ENCODE results near the gene ACY1.

ACY1 gene

GRCh38 chr3:51958603-51959521 lies 24.5 kb upstream of the ACY1 start:
- DNase-seq (ENCODE audit: low read depth): no peak
- H3K4me3 ChIP-seq (ENCODE audit: control insufficient read depth, low read depth, low read length): no peak overlapping the region
- no peak for TF ChIP-seq CTCF (IDR thresholded peaks at IDR 0.05; ENCODE audit: control insufficient read depth, insufficient read depth, low read depth, low read length, missing control alignments)

- H3K4me3 ChIP-seq (ENCODE audit: control insufficient read depth, low read depth, low read length): no peak overlapping the region
- DNase-seq (ENCODE audit: low read depth): no peak
- no peak for TF ChIP-seq CTCF (IDR thresholded peaks at IDR 0.05; ENCODE audit: control insufficient read depth, insufficient read depth, low read depth, low read length, missing control alignments)
Observed at GRCh38 chr3:51959651-51960050, 23.7 kb upstream of the ACY1 start.

- DNase-seq (ENCODE audit: low read depth): no peak
- TF ChIP-seq CTCF (IDR thresholded peaks at IDR 0.05; ENCODE audit: control insufficient read depth, insufficient read depth, low read depth, low read length, missing control alignments): no peak
- no peak overlapping the region for H3K4me3 ChIP-seq (ENCODE audit: control insufficient read depth, low read depth, low read length)
Observed at GRCh38 chr3:51960386-51960785, 22.9 kb upstream of the ACY1 start.

GRCh38 chr3:51961011-51961410 lies 22.3 kb upstream of the ACY1 start:
- no peak for TF ChIP-seq CTCF (IDR thresholded peaks at IDR 0.05; ENCODE audit: control insufficient read depth, insufficient read depth, low read depth, low read length, missing control alignments)
- DNase-seq (ENCODE audit: low read depth): no peak

GRCh38 chr3:51961602-51962569 lies 21.4 kb upstream of the ACY1 start:
- no peak for DNase-seq (ENCODE audit: low read depth)
- H3K4me3 ChIP-seq (ENCODE audit: control insufficient read depth, low read depth, low read length): no peak overlapping the region
- no peak for TF ChIP-seq CTCF (IDR thresholded peaks at IDR 0.05; ENCODE audit: control insufficient read depth, insufficient read depth, low read depth, low read length, missing control alignments)

More at GRCh38 chr3:51961011-51961410, 22.3 kb upstream of the ACY1 start:
- no peak overlapping the region for H3K4me3 ChIP-seq (ENCODE audit: control insufficient read depth, low read depth, low read length)

GRCh38 chr3:51962854-51963530 lies 20.3 kb upstream of the ACY1 start:
- DNase-seq (ENCODE audit: low read depth): no peak
- no peak for TF ChIP-seq CTCF (IDR thresholded peaks at IDR 0.05; ENCODE audit: control insufficient read depth, insufficient read depth, low read depth, low read length, missing control alignments)
- H3K4me3 ChIP-seq (ENCODE audit: control insufficient read depth, low read depth, low read length): no peak overlapping the region
